IMR-90 (cell line): Measurements from ENCODE around the gene C17orf100. TPM values are rescaled to one million over a fixed set of nuclear protein-coding genes. Genes with fewer than 3 reads are reported as not detected.

ENCODE experiments used
- ATAC-seq: fragments of 200-7000 bp; cut with Tn5 transposase; 2 replicates; pipeline ENCODE4 v1.9.1; 2020; ENCODE audit warnings: low read depth, mild to moderate bottlenecking, moderate library complexity
- BruUV-seq: library from RNA; stranded (reverse); fragments of 400-500 nt; replicated peaks from 2 replicates; lab custom pipeline; 2021; lab: Mats Ljungman, UMichigan
- CTCF ChIA-PET: fragments of 300-600 bp; formaldehyde crosslinking; extraction: SDS; loops from one replicate; lab custom pipeline; 2021; ENCODE audit warnings: antibody characterized with exemption; lab: Yijun Ruan, JAX
- POLR2A ChIA-PET: fragments of 300-600 bp; sonication (Branson Sonifier 250); formaldehyde crosslinking; loops from one replicate; lab custom pipeline; 2022; ENCODE audit warnings: antibody characterized with exemption; ENCODE audit not compliant: unreplicated experiment; lab: Charles Lee
- DNase-seq: peaks from one replicate; pipeline ENCODE4 v3.0.0; 2013
- H2AFZ ChIP-seq: replicated peaks from 2 replicates; pipeline ENCODE3; 2013; ENCODE audit warnings: low read length, mild to moderate bottlenecking; ENCODE audit not compliant: poor library complexity
- H2AK5ac ChIP-seq: 2 replicates; pipeline ENCODE4 v1.6.1; 2013; ENCODE audit warnings: low read depth, low read length, inconsistent platforms
- H2AK9ac ChIP-seq: replicated peaks from 2 replicates; pipeline ENCODE3; 2013; ENCODE audit warnings: mild to moderate bottlenecking, low read depth, low read length, moderate library complexity; ENCODE audit not compliant: poor library complexity
- H2BK120ac ChIP-seq: 2 replicates; pipeline ENCODE4 v1.6.1; 2013; ENCODE audit warnings: low read depth, low read length, inconsistent platforms
- H2BK15ac ChIP-seq: 3 replicates; pipeline ENCODE4 v1.6.1; 2013; ENCODE audit warnings: low read depth, low read length, inconsistent platforms
- H2BK20ac ChIP-seq: 2 replicates; pipeline ENCODE4 v1.6.1; 2013; ENCODE audit warnings: low read depth, mild to moderate bottlenecking, inconsistent platforms, low read length, moderate library complexity
- H2BK5ac ChIP-seq: 2 replicates; pipeline ENCODE4 v1.6.1; 2013; ENCODE audit warnings: mild to moderate bottlenecking, low read depth, low read length, inconsistent platforms; ENCODE audit not compliant: poor library complexity, severe bottlenecking
- H3K14ac ChIP-seq: replicated peaks from 2 replicates; pipeline ENCODE4 v1.6.1; 2013; ENCODE audit warnings: low read depth, low read length, inconsistent platforms
- H3K18ac ChIP-seq: 2 replicates; pipeline ENCODE4 v1.6.1; 2013; ENCODE audit warnings: low read depth, low read length, control low read depth
- H3K23ac ChIP-seq: 2 replicates; pipeline ENCODE4 v1.6.1; 2013; ENCODE audit warnings: low read depth, low read length, inconsistent platforms
- H3K27ac ChIP-seq: 2 replicates; pipeline ENCODE4 v1.5.1; 2013; ENCODE audit warnings: mild to moderate bottlenecking, control low read depth, low read length; ENCODE audit not compliant: insufficient read depth
- H3K27me3 ChIP-seq: 2 replicates; pipeline ENCODE4 v1.6.1; 2013; ENCODE audit warnings: low read length; ENCODE audit not compliant: control insufficient read depth, insufficient read depth
- H3K36me3 ChIP-seq: 2 replicates; pipeline ENCODE4 v1.6.1; 2013; ENCODE audit warnings: low read length, mixed read lengths; ENCODE audit not compliant: control insufficient read depth, insufficient read depth
- H3K4ac ChIP-seq: 2 replicates; pipeline ENCODE4 v1.6.1; 2013; ENCODE audit warnings: low read depth, low read length, inconsistent platforms
- H3K4me1 ChIP-seq: 2 replicates; pipeline ENCODE4 v1.6.1; 2013; ENCODE audit warnings: low read length, mixed read lengths; ENCODE audit not compliant: control insufficient read depth, insufficient read depth
- H3K4me2 ChIP-seq: 2 replicates; pipeline ENCODE4 v1.6.1; 2013; ENCODE audit warnings: low read depth, mild to moderate bottlenecking, control low read depth, low read length, moderate library complexity
- H3K4me3 ChIP-seq: 2 replicates; pipeline ENCODE4 v1.5.1; 2013; ENCODE audit warnings: low read depth, mild to moderate bottlenecking, control low read depth, low read length, moderate library complexity; ENCODE audit not compliant: insufficient read depth
- H3K56ac ChIP-seq: 2 replicates; pipeline ENCODE4 v1.6.1; 2013; ENCODE audit warnings: low read length, inconsistent platforms; ENCODE audit not compliant: insufficient read depth; ENCODE audit errors: extremely low read depth
- H3K79me1 ChIP-seq, 2 experiments: 2 replicates each; pipeline ENCODE4 v1.6.1; 2013; ENCODE audit warnings: low read length in 2 of 2, inconsistent platforms in 1 of 2, low read depth in 1 of 2
- H3K9ac ChIP-seq: 2 replicates; pipeline ENCODE4 v1.6.1; 2013; ENCODE audit warnings: low read depth, low read length, control low read depth
- H3K9me1 ChIP-seq: 2 replicates; pipeline ENCODE4 v1.6.1; 2013; ENCODE audit warnings: low read length, inconsistent platforms; ENCODE audit not compliant: insufficient read depth
- H3K9me3 ChIP-seq: 2 replicates; pipeline ENCODE4 v1.6.1; 2013; ENCODE audit warnings: low read length; ENCODE audit not compliant: control insufficient read depth, insufficient read depth
- H4K20me1 ChIP-seq: 2 replicates; pipeline ENCODE4 v1.6.1; 2013; ENCODE audit warnings: low read length, inconsistent platforms; ENCODE audit not compliant: insufficient read depth
- H4K5ac ChIP-seq: 2 replicates; pipeline ENCODE4 v1.6.1; 2013; ENCODE audit warnings: mild to moderate bottlenecking, low read depth, low read length, control low read depth
- H4K8ac ChIP-seq, 2 experiments: 2 replicates each; pipeline ENCODE4 v1.6.1; 2013; ENCODE audit warnings: low read depth in 2 of 2, low read length in 2 of 2, control low read depth in 1 of 2, inconsistent platforms in 1 of 2
- H4K91ac ChIP-seq: 2 replicates; pipeline ENCODE4 v1.6.1; 2013; ENCODE audit warnings: low read depth, low read length, inconsistent platforms; ENCODE audit not compliant: insufficient read depth
- BHLHE40 ChIP-seq: fragments of 150-350 bp; IDR thresholded peaks from 2 replicates; pipeline ENCODE4 v1.6.1; 2016; ENCODE audit warnings: mild to moderate bottlenecking, low read depth, low read length
- CEBPB ChIP-seq: IDR thresholded peaks from 2 replicates; pipeline ENCODE4 v1.6.1; 2012; ENCODE audit warnings: low read depth, low read length, improper control_type of control experiment
- CHD1 ChIP-seq: IDR thresholded peaks from 2 replicates; pipeline ENCODE4 v1.6.1; 2012; ENCODE audit warnings: low read depth, low read length, improper control_type of control experiment
- ELK1 ChIP-seq: fragments of 150-350 bp; IDR thresholded peaks from 2 replicates; pipeline ENCODE4 v1.6.1; 2016; ENCODE audit warnings: low read depth, mild to moderate bottlenecking, low read length, moderate library complexity, borderline replicate concordance
- FOS ChIP-seq: fragments of 150-350 bp; IDR thresholded peaks from 2 replicates; pipeline ENCODE4 v1.6.1; 2016; ENCODE audit warnings: low read depth, low read length
- MAFK ChIP-seq: IDR thresholded peaks from 2 replicates; pipeline ENCODE4 v1.6.1; 2012; ENCODE audit warnings: low read depth, low read length, improper control_type of control experiment
- MAZ ChIP-seq: IDR thresholded peaks from 2 replicates; pipeline ENCODE4 v1.6.1; 2012; ENCODE audit warnings: low read depth, mild to moderate bottlenecking, low read length, improper control_type of control experiment, moderate library complexity, borderline replicate concordance
- MXI1 ChIP-seq: IDR thresholded peaks from 2 replicates; pipeline ENCODE4 v1.6.1; 2012; ENCODE audit warnings: low read depth, mild to moderate bottlenecking, low read length, moderate library complexity, borderline replicate concordance
- NFE2L2 ChIP-seq: fragments of 150-350 bp; IDR thresholded peaks from 2 replicates; pipeline ENCODE4 v1.6.1; 2016; ENCODE audit warnings: low read depth, mild to moderate bottlenecking, low read length
- POLR2A ChIP-seq: IDR thresholded peaks from 2 replicates; pipeline ENCODE4 v1.6.1; 2012; ENCODE audit warnings: mild to moderate bottlenecking, low read depth, low read length
- RAD21 ChIP-seq: IDR thresholded peaks from 2 replicates; pipeline ENCODE4 v1.6.1; 2012; ENCODE audit warnings: low read length, improper control_type of control experiment
- RCOR1 ChIP-seq: IDR thresholded peaks from 2 replicates; pipeline ENCODE4 v1.6.1; 2012; ENCODE audit warnings: mild to moderate bottlenecking, low read length, improper control_type of control experiment; ENCODE audit not compliant: insufficient replicate concordance
- RFX5 ChIP-seq: IDR thresholded peaks from 2 replicates; pipeline ENCODE4 v1.8.0; 2012; ENCODE audit warnings: low read depth, mild to moderate bottlenecking, low read length, moderate library complexity
- SMC3 ChIP-seq: fragments of 150-350 bp; IDR thresholded peaks from 2 replicates; pipeline ENCODE4 v1.6.1; 2016; ENCODE audit warnings: low read depth, mild to moderate bottlenecking, antibody characterized with exemption, low read length, moderate library complexity
- USF2 ChIP-seq: fragments of 150-350 bp; IDR thresholded peaks from 2 replicates; pipeline ENCODE4 v1.6.1; 2017; ENCODE audit warnings: mild to moderate bottlenecking, antibody characterized with exemption, low read length, low read depth
- WGBS, 2 experiments: methylation state at CpG; one replicate each; pipeline versions ENCODE4 v1.1.5 to v1.1.7; 2013; ENCODE audit warnings: missing lambda C conversion rate in 2 of 2; ENCODE audit not compliant: insufficient read length in 1 of 2; ENCODE audit errors: extremely low coverage in 2 of 2; 5-methylcytosine and 5-hydroxymethylcytosine counted together
- dilution Hi-C: fragments of 300-500 bp; cut with HindIII; formaldehyde crosslinking; loops from one replicate; pipeline ENCODE4 v1.14.3; 2018; ENCODE audit warnings: low sequenced_read_pairs; ENCODE audit not compliant: unreplicated experiment
- in situ Hi-C: fragments of 300-500 bp; cut with MboI; formaldehyde crosslinking; loops from 3 replicates; pipeline ENCODE4 v1.14.3; 2019; ENCODE audit warnings: low sequenced_read_pairs, inconsistent platforms, mixed read lengths
- intact Hi-C: fragments of 100-400 bp; cut with micrococcal nuclease; formaldehyde crosslinking; loops from 2 replicates; pipeline ENCODE4 v1.10.0; 2022
- polyA plus RNA-seq, 3 experiments: library from polyadenylated mRNA; depleted of rRNA; stranded (reverse); fragments of >200 nt; gene quantifications; 2 replicates each; pipeline ENCODE4 v1.2.3, GENCODE V29; 2012; ENCODE audit warnings: low replicate concordance in 1 of 3
- total RNA-seq: library from RNA; depleted of rRNA; stranded (reverse); fragments of >200 nt; gene quantifications from 2 replicates; pipeline ENCODE4 v1.2.3, GENCODE V29; 2012

Gene C17orf100
- total and polyA plus RNA-seq, 2 of the 4 experiments (the other 2 are of a cell fraction) = 0.18 to 1.8 TPM

GRCh38 chr17:6639586-6640535 lies 11.7 kb upstream of the C17orf100 start:
- ChIA-PET CTCF (no interaction called here), POLR2A (interaction anchor here (1.0 kb wide), 1 partner anchor 13 kb away, joined by 3 read pairs; no protein-coding TSS in a partner anchor)
- H3K4me3 ChIP-seq = peak overlapping the region; percentile 81
- dilution Hi-C loops = no loop called here
- no peak overlapping the region for H2BK15ac ChIP-seq
- 0 out of 2 replicates have a peak, but pooled peaks cover 5% of the 10 kb centered on the region for H3K9me1 ChIP-seq
- peak overlapping the region; percentile 100 for H2AFZ ChIP-seq
- H3K4me1 ChIP-seq = peaks cover 9% of the 10 kb centered on the region
- H3K27ac ChIP-seq = peak overlapping the region; percentile 93
- peak overlapping the region; percentile 57; the same call in 1 of the 2 replicates for H4K5ac ChIP-seq
- peaks cover 9 to 75% of the 10 kb centered on the region in 2 experiments for H3K79me1 ChIP-seq
- H2BK120ac ChIP-seq = peak overlapping the region; percentile 6; the same call in 1 of the 2 replicates
- 1% methylated on average over 27 of the region's 67 CpGs; no CpG with 5 or more reads in 1 of the 2 experiments for WGBS, 2 experiments
- H3K4ac ChIP-seq = peak overlapping the region; percentile 73
- peak overlapping the region; percentile 89 to 99 for H4K8ac ChIP-seq
- no peaks in the 10 kb centered on the region for H3K27me3 ChIP-seq
- peak overlapping the region; percentile 94 for H3K9ac ChIP-seq
- H4K91ac ChIP-seq = peak overlapping the region; percentile 81
- DNase-seq = peak; percentile 38
- no peak overlapping the region; the same call in 1 of the 2 replicates for H3K18ac ChIP-seq
- peak overlapping the region; percentile 88 for H3K14ac ChIP-seq
- BruUV-seq = no TSS peak
- no peaks in the 10 kb centered on the region; the same call in 1 of the 2 replicates for H4K20me1 ChIP-seq
- no peaks in the 10 kb centered on the region for H3K9me3 ChIP-seq
- peak overlapping the region; percentile 81 for H3K4me2 ChIP-seq
- ATAC-seq = peak; percentile 42
- peak overlapping the region; percentile 78 for H2BK5ac ChIP-seq
- peak overlapping the region; percentile 87 for H2AK5ac ChIP-seq
- peaks cover 5% of the 10 kb centered on the region for H3K36me3 ChIP-seq
- intact Hi-C loops = loop anchor here (1.0 to 5.0 kb wide), 2 partner anchors 167 to 198 kb away; partner anchors contain the start of gene PIMREG
- H2BK20ac ChIP-seq = no peak overlapping the region
- H3K23ac ChIP-seq = peak overlapping the region; percentile 89
- H3K56ac ChIP-seq = peak overlapping the region; percentile 38
- in situ Hi-C loops = loop anchor here (10.0 kb wide), 1 partner anchor 165 kb away; no protein-coding TSS in a partner anchor
- peak overlapping the region; percentile 94 for H2AK9ac ChIP-seq
- TF ChIP-seq RAD21 (no peak), MAFK (no peak), BHLHE40 (no peak), NFE2L2 (no peak), SMC3 (no peak), MXI1 (no peak; the same call in 1 of the 2 replicates), CHD1 (no peak), POLR2A (no peak), CEBPB (no peak), USF2 (no peak), ELK1 (no peak), RFX5 (no peak), MAZ (no peak), FOS (no peak), RCOR1 (no peak)
